ENCODE measurements around the gene LAMB1.
"Not testable (repeated sequence)": the region's sequence is repeated elsewhere in the genome, so short reads cannot be mapped to it uniquely, and the experiment has no call there.

Gene LAMB1

GRCh38 chr7:108034586-108034985 is 31.6 kb upstream of the LAMB1 start:
- no peak overlapping the region for H3K27ac ChIP-seq (ENCODE audit: low read length)
- no peaks in the 10 kb centered on the region for H3K36me3 ChIP-seq (ENCODE audit: control insufficient read depth in 1 of 2, insufficient read depth in 2 of 2, low read length in 2 of 2)
- no peaks in the 10 kb centered on the region for H3K4me1 ChIP-seq (ENCODE audit: control insufficient read depth in 1 of 2, insufficient read depth in 2 of 2, low read length in 2 of 2)
- H3K9me3 ChIP-seq (ENCODE audit: control insufficient read depth in 1 of 2, low read length in 2 of 2), result no peaks in the 10 kb centered on the region
- no peak overlapping the region for H3K4me3 ChIP-seq (ENCODE audit: low read depth in 1 of 2, low read length in 2 of 2)
- no peaks in the 10 kb centered on the region for H3K27me3 ChIP-seq (ENCODE audit: low read depth, low read length)

GRCh38 chr7:108033776-108034497 is 31.0 kb upstream of the LAMB1 start:
- Histone ChIP-seq H3K9me3 (ENCODE audit: control insufficient read depth in 1 of 2, low read length in 2 of 2) (no peaks in the 10 kb centered on the region), H3K36me3 (ENCODE audit: control insufficient read depth in 1 of 2, insufficient read depth in 2 of 2, low read length in 2 of 2) (no peaks in the 10 kb centered on the region), H3K4me1 (ENCODE audit: control insufficient read depth in 1 of 2, insufficient read depth in 2 of 2, low read length in 2 of 2) (no peaks in the 10 kb centered on the region), H3K27ac (ENCODE audit: low read length) (no peak overlapping the region), H3K4me3 (ENCODE audit: low read depth in 1 of 2, low read length in 2 of 2) (no peak overlapping the region), H3K27me3 (ENCODE audit: low read depth, low read length) (no peaks in the 10 kb centered on the region)

DNA sequence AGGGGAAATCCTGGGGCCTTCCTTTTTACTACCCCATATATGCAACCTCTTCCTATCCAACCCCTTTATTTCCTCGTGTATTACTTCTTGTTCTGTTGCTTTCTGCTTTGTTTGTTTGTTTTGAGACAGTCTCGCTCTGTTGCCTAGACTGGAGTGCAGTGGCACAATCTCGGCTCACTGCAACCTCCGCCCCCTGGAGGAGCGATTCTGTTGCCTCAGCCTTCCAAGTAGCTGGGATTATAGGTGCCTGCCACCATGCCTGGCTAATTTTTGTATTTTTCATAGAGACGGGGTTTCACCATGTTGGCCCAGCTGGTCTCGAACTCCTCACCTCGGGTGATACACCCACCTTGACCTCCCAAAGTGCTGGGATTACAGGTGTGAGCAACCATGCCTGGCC is 30.3 kb upstream of the LAMB1 start:
- not testable (repeated sequence) for H3K9me3 ChIP-seq (ENCODE audit: control insufficient read depth in 1 of 2, low read length in 2 of 2); H3K4me3 ChIP-seq (ENCODE audit: low read depth in 1 of 2, low read length in 2 of 2); H3K27ac ChIP-seq (ENCODE audit: low read length); H3K36me3 ChIP-seq (ENCODE audit: control insufficient read depth in 1 of 2, insufficient read depth in 2 of 2, low read length in 2 of 2); H3K27me3 ChIP-seq (ENCODE audit: low read depth, low read length); H3K4me1 ChIP-seq (ENCODE audit: control insufficient read depth in 1 of 2, insufficient read depth in 2 of 2, low read length in 2 of 2)

GRCh38 chr7:108030516-108030915 is 27.6 kb upstream of the LAMB1 start:
- no peaks in the 10 kb centered on the region for H3K9me3 ChIP-seq (ENCODE audit: control insufficient read depth in 1 of 2, low read length in 2 of 2)
- H3K27ac ChIP-seq (ENCODE audit: low read length), result no peak overlapping the region
- no peaks in the 10 kb centered on the region for H3K36me3 ChIP-seq (ENCODE audit: control insufficient read depth in 1 of 2, insufficient read depth in 2 of 2, low read length in 2 of 2)
- H3K4me3 ChIP-seq (ENCODE audit: low read depth in 1 of 2, low read length in 2 of 2), result no peak overlapping the region
- no peaks in the 10 kb centered on the region for H3K27me3 ChIP-seq (ENCODE audit: low read depth, low read length)
- H3K4me1 ChIP-seq (ENCODE audit: control insufficient read depth in 1 of 2, insufficient read depth in 2 of 2, low read length in 2 of 2), result no peaks in the 10 kb centered on the region

GRCh38 chr7:108029034-108029433 is 26.1 kb upstream of the LAMB1 start:
- no peak overlapping the region for H3K4me3 ChIP-seq (ENCODE audit: low read depth in 1 of 2, low read length in 2 of 2)
- H3K27ac ChIP-seq (ENCODE audit: low read length), result no peak overlapping the region
- H3K36me3 ChIP-seq (ENCODE audit: control insufficient read depth in 1 of 2, insufficient read depth in 2 of 2, low read length in 2 of 2), result no peaks in the 10 kb centered on the region
- H3K4me1 ChIP-seq (ENCODE audit: control insufficient read depth in 1 of 2, insufficient read depth in 2 of 2, low read length in 2 of 2), result no peaks in the 10 kb centered on the region
- no peaks in the 10 kb centered on the region for H3K27me3 ChIP-seq (ENCODE audit: low read depth, low read length)
- no peaks in the 10 kb centered on the region for H3K9me3 ChIP-seq (ENCODE audit: control insufficient read depth in 1 of 2, low read length in 2 of 2)

DNA sequence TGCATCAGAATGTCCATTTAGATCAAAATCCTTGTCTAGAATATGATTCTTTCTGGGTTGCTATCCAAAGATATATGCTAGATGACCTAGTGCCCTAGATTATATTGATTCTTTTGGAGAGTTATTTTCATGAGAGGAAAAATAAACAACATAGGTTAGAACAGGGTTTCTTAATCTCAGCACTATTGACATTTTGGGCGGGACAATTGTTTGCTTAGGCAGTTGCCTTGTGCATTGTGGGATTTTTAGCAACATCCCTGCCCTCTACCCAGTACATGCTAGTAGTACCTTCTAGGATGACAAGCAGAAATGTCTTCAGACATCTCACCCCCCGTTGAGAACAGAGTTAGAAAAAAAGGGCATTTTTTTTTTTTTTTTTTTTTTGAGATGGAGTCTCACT is 25.1 kb upstream of the LAMB1 start:
- Histone ChIP-seq H3K9me3 (ENCODE audit: control insufficient read depth in 1 of 2, low read length in 2 of 2) (no peaks in the 10 kb centered on the region), H3K36me3 (ENCODE audit: control insufficient read depth in 1 of 2, insufficient read depth in 2 of 2, low read length in 2 of 2) (no peaks in the 10 kb centered on the region), H3K27ac (ENCODE audit: low read length) (no peak overlapping the region), H3K27me3 (ENCODE audit: low read depth, low read length) (no peaks in the 10 kb centered on the region), H3K4me1 (ENCODE audit: control insufficient read depth in 1 of 2, insufficient read depth in 2 of 2, low read length in 2 of 2) (peaks cover 0 to 3% of the 10 kb centered on the region in 2 donors), H3K4me3 (ENCODE audit: low read depth in 1 of 2, low read length in 2 of 2) (no peak overlapping the region)

DNA sequence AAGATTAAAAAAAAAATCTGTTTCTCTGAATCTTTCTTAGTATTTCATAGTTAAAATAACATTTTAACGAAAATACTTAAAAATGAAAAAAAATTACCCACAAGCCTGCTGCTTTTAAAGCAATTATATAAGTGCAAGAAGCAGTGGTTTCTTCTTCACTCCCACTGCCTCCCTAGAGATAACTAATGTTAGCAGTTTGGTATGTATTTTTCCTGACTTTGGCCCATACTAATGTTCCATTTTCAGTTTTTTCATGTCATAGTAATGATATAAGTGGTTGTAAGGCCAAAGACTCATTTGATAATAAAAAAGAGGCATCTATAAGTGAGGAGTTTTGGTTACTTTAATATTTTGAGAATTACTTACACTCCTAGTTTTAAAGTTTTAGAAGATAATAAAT is 24.3 kb upstream of the LAMB1 start:
- H3K4me3 ChIP-seq (ENCODE audit: low read depth in 1 of 2, low read length in 2 of 2), result no peak overlapping the region
- no peaks in the 10 kb centered on the region for H3K27me3 ChIP-seq (ENCODE audit: low read depth, low read length)
- H3K27ac ChIP-seq (ENCODE audit: low read length), result no peak overlapping the region
- no peaks in the 10 kb centered on the region for H3K9me3 ChIP-seq (ENCODE audit: control insufficient read depth in 1 of 2, low read length in 2 of 2)
- H3K36me3 ChIP-seq (ENCODE audit: control insufficient read depth in 1 of 2, insufficient read depth in 2 of 2, low read length in 2 of 2), result no peaks in the 10 kb centered on the region
- peaks cover 0 to 9% of the 10 kb centered on the region in 2 donors for H3K4me1 ChIP-seq (ENCODE audit: control insufficient read depth in 1 of 2, insufficient read depth in 2 of 2, low read length in 2 of 2)

DNA sequence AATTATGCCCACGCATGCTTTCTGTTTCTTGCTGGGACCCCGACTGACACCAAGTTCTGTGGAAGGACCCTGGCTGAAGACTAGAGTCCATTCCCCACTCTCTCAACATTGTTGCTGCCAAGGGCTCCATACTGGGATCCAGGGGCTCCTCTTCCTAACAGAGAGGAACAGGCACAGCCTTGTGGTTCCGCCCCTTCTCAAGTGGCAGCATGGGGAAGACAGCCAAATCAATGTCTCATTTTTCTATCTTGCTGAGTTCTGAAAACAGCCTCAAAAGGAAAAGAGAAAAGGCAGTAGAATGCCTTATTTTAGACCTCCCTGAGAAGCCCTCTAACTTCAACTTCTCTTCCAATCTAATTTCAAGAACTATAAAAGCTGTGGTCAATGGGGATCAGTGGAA is 23.7 kb upstream of the LAMB1 start:
- Histone ChIP-seq H3K36me3 (ENCODE audit: control insufficient read depth in 1 of 2, insufficient read depth in 2 of 2, low read length in 2 of 2) (no peaks in the 10 kb centered on the region), H3K27ac (ENCODE audit: low read length) (no peak overlapping the region), H3K4me3 (ENCODE audit: low read depth in 1 of 2, low read length in 2 of 2) (no peak overlapping the region), H3K9me3 (ENCODE audit: control insufficient read depth in 1 of 2, low read length in 2 of 2) (no peaks in the 10 kb centered on the region), H3K4me1 (ENCODE audit: control insufficient read depth in 1 of 2, insufficient read depth in 2 of 2, low read length in 2 of 2) (peaks cover 0 to 9% of the 10 kb centered on the region in 2 donors), H3K27me3 (ENCODE audit: low read depth, low read length) (no peaks in the 10 kb centered on the region)

GRCh38 chr7:108026116-108026515 is 23.2 kb upstream of the LAMB1 start:
- peaks cover 0 to 9% of the 10 kb centered on the region in 2 donors for H3K4me1 ChIP-seq (ENCODE audit: control insufficient read depth in 1 of 2, insufficient read depth in 2 of 2, low read length in 2 of 2)
- no peaks in the 10 kb centered on the region for H3K27me3 ChIP-seq (ENCODE audit: low read depth, low read length)
- no peaks in the 10 kb centered on the region for H3K36me3 ChIP-seq (ENCODE audit: control insufficient read depth in 1 of 2, insufficient read depth in 2 of 2, low read length in 2 of 2)
- no peak overlapping the region for H3K4me3 ChIP-seq (ENCODE audit: low read depth in 1 of 2, low read length in 2 of 2)
- no peak overlapping the region for H3K27ac ChIP-seq (ENCODE audit: low read length)
- no peaks in the 10 kb centered on the region for H3K9me3 ChIP-seq (ENCODE audit: control insufficient read depth in 1 of 2, low read length in 2 of 2)

GRCh38 chr7:108024538-108024937 is 21.6 kb upstream of the LAMB1 start:
- no peak overlapping the region for H3K27ac ChIP-seq (ENCODE audit: low read length)
- H3K4me1 ChIP-seq (ENCODE audit: control insufficient read depth in 1 of 2, insufficient read depth in 2 of 2, low read length in 2 of 2), result peaks cover 0 to 9% of the 10 kb centered on the region in 2 donors
- H3K9me3 ChIP-seq (ENCODE audit: control insufficient read depth in 1 of 2, low read length in 2 of 2), result no peaks in the 10 kb centered on the region
- no peaks in the 10 kb centered on the region for H3K36me3 ChIP-seq (ENCODE audit: control insufficient read depth in 1 of 2, insufficient read depth in 2 of 2, low read length in 2 of 2)
- no peak overlapping the region for H3K4me3 ChIP-seq (ENCODE audit: low read depth in 1 of 2, low read length in 2 of 2)
- no peaks in the 10 kb centered on the region for H3K27me3 ChIP-seq (ENCODE audit: low read depth, low read length)

DNA sequence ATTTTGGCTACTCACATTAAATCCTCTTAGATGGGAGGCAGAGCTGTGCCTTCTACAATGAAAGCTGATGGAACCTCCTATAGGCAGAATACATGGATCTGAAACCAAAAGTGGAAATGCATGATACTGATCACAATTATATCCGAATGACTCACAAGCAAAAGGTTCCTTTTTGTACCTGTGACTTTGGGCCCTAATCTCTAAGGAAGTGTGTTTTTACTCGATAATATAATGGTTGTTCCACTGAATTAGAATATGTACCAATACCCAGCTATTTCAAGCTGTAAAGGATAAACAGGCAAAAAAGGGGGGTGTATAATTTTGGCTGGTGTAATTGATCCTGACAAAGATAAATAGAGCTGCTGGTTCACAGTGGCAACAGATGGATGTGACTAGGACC is 17.6 kb upstream of the LAMB1 start:
- H3K4me3 ChIP-seq (ENCODE audit: low read depth in 1 of 2, low read length in 2 of 2), result no peak overlapping the region
- no peaks in the 10 kb centered on the region for H3K9me3 ChIP-seq (ENCODE audit: control insufficient read depth in 1 of 2, low read length in 2 of 2)
- no peaks in the 10 kb centered on the region for H3K27me3 ChIP-seq (ENCODE audit: low read depth, low read length)
- peaks cover 0 to 9% of the 10 kb centered on the region in 2 donors for H3K4me1 ChIP-seq (ENCODE audit: control insufficient read depth in 1 of 2, insufficient read depth in 2 of 2, low read length in 2 of 2)
- no peaks in the 10 kb centered on the region for H3K36me3 ChIP-seq (ENCODE audit: control insufficient read depth in 1 of 2, insufficient read depth in 2 of 2, low read length in 2 of 2)
- H3K27ac ChIP-seq (ENCODE audit: low read length), result no peak overlapping the region

DNA sequence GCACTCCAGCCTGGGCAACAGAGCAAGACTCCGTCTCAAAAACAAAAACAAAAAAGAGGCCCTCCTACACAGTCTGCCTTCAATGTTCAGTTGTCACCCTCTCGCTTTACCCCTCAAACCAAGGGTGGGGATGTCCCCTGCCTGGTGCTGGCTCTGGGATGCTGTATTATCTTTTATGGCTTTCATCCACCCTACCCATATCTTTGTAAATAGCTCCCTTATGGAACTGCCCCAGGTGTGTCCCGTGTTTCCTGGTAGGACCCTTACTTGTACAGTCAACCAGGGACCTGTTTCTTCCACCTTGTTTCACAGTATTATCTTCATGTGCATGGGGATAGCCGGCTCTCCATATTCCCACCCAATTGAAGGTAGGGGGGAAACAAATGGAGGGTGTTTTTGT is 15.7 kb upstream of the LAMB1 start:
- Histone ChIP-seq H3K9me3 (ENCODE audit: control insufficient read depth in 1 of 2, low read length in 2 of 2) (no peaks in the 10 kb centered on the region), H3K27me3 (ENCODE audit: low read depth, low read length) (no peaks in the 10 kb centered on the region), H3K4me1 (ENCODE audit: control insufficient read depth in 1 of 2, insufficient read depth in 2 of 2, low read length in 2 of 2) (peaks cover 0 to 9% of the 10 kb centered on the region in 2 donors), H3K36me3 (ENCODE audit: control insufficient read depth in 1 of 2, insufficient read depth in 2 of 2, low read length in 2 of 2) (no peaks in the 10 kb centered on the region), H3K27ac (ENCODE audit: low read length) (no peak overlapping the region), H3K4me3 (ENCODE audit: low read depth in 1 of 2, low read length in 2 of 2) (no peak overlapping the region)

All from muscle layer of duodenum (tissue), 2 donors.